SIG-M5 (cell line): ENCODE data around the gene NPAS2.

Experiments used
- DNase-seq: peaks from one replicate; lab custom pipeline; 2025; lab: John Stamatoyannopoulos, UW

Gene NPAS2

DNA sequence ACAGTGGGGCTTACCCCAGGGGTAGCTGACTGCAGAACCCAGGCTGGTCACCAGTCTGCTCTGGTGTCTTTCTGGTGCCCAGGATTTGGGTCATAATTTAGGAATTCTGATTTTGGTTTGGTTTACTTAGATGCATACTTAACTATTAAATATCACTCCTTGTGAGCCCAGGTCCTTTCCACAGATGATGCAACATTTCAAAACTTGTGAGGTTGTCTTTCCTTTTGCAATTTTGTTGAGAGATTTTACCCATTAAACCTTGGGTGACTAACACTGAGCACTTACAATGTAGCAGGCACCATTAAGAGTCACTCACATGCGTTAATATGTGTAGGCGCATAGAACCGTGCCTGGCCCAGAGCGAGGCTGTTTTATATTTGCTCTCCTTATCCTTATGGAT, 120.3 kb downstream of the NPAS2 start:
- DNase-seq, result no peak

DNA sequence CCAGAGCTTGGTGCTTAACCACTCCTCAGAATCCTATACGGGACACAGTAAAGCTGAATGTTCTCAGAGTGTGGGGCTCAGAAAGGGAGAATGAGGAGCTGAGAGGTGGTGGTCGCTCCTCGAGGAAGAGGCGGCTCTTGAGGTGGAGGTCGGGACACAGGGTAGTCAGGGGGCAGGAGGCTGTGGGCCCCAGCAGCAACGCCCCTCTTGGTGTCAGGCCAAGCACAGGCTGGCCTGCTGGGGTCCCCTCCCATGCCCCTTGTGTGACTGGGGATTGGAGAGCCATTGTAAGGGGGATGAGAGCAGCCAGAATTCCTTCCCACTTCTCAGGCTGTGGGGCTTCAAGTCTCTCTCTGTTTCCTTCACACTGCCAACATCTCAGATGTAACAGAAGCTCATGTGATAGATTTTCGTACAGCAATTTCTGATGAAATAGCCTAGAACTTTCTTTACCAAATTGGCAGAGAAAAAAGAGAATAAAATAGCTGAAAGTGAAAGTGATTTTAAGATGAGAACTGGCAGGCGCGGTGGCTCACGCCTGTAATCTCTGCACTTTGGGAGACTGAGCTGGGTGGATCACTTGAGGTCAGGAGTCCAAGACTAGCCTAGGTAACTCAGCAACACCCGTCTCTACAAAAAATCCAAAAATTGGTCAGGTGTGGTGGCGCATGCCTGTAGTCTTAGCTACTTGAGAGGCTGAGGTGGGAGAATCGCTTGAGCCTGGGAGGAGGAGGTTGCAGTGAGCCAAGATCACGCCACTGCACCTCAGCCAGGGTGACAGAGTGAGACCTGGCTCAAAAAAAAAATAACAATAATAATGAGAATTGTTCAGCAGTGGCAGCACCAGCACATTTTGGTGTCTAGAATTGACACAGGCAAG, 121.1 kb downstream of the NPAS2 start:
- no peak for DNase-seq

DNA sequence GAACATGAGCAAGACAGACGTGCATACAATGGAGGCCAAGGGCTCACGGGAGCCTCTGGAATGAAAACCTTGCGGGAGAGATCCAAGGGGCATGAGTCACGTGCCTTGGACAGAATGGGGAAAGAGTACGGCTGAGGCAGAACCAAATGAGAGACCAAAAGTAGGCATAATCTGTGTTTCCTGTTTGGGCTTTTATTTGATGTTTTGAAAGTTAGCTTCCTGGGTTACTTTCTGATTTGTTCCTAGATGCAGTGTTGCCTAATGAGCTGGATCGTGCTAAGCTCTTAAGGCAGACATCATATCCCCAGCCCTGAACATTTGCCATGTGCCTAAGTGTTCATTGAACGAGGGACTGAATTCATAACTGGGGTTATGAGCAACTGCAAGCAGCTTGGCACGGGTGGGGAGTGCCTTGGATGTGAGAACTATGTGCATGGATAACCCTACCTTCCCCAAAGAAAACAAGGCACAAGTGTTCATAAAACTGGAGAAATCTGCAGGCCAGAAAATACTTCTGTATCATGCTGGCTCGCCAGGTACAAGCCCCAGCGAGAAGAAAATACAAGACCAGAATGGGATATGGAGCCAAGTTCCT, 121.8 kb downstream of the NPAS2 start:
- no peak for DNase-seq

DNA sequence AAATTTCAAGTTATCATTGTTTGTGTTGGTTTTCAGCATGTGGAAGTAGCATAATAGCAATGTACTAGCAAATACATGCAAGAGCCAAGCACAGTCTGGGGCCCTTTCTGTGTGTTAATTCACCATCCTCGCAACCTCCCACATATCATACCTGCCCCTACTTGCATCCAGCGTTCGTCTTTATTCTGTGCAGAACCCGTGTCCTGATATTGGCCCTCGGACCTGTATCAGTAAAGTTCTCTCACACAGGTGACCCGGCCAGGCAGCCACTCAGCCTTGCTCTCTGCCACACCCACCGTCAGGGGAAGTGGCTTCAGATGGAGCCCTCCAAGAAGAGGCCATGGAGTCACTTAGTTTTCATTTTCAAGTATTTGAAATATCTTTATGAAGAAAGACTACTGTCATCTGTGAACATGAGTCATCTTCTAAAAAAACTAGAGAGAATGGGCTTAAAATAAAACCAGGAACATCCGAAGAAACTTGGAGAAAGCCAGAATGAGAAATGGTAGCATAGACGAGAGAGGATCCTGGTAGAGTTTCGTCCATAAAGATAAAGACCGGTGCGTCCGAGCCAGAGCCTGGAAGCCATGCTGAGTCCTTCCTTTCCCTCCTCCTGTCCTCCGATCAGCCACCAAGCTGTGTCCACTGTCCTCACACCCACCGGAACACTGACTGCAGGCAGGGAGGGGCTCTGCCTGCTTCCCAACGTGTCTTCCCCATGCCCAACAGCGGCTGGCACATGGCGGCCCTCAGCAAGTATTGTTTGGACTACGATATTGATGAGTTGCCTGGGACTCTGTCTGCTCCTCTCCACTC, 124.9 kb downstream of the NPAS2 start:
- no peak for DNase-seq

DNA sequence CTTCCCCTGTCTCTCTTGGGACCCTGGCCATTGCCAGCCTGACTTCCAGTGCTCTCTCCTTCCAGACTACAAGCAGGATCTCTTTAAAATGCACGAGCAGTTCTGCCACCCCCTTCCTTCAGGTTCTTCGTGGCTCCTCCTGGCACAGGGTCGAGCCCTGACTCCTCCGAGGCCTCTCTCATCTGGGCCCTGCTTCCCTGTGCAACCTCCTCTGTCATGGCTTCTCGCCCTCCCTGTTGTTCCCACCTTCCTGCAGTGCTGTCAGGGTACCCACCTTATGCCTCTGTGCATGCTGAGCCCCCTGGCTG, 125.4 kb downstream of the NPAS2 start:
- no peak for DNase-seq

DNA sequence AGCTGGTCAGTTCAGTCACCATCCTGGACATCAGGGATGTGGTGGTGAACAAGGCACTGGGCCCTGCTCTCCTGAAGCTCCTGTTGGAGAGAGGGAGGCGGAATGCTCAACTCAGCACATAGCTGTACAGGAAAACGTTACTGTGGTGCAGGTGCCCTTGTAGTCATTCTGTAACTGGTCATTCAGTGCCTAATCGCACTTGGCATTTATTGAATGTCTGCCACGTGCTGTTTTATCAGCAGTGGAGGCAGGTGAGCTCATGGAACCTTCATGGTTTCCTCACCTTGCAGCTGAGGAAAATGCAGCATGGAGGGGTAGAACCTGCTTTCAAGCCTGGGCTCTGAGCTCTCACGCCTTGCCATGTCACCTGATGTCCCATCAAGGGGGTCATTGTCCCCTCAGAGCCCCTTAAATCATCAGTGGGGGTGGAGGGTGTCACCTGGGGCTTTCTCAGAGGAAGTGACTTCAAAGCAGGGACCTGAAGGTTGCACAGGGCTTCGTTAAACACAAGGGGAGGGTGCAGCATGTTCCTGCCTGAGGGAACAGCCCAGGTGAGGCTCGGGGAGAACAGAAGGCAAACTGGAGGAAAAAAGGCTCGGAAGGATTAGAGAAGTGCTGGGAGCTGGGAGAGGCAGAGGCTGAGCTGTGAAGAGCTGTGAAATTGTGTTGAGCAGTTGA, 126.1 kb downstream of the NPAS2 start:
- DNase-seq, result no peak

DNA sequence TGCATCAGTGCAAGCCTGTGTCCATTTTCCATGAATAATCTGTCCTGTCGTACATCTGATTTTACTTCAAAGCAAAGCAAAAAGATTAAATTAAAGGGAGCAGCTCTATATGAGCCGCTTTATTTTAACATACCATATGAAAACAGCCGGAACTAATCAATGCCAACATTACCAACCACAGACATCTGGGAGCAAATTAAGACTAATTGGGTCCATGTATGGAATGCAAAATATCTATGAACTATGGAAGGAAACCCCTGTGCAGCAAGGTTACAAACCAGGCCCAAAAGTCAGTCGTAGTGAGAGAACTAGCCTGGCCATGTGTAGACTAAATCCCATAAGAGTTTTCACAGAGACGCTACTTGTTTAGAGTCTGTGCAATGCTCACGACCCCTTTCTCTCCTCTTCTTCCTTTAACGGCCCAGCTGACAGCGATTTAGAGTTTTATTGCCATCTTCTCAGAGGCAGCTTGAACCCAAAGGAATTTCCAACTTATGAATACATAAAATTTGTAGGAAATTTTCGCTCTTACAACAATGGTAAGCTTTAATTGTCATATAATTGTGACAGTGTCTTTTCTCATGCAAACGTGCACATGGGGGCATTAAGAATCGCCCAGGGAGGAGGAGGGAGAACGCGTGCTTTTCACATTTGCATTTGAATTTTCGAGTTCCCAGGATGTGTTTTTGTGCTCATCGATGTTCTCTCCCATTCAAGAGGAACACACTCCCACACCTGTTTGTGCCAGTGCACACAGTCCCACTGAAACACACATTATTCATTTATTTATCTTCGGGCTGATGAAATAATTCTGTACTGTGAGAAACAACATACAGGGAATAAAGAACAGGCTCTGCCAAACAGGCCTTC, 129.2 kb downstream of the NPAS2 start:
- no peak for DNase-seq

DNA sequence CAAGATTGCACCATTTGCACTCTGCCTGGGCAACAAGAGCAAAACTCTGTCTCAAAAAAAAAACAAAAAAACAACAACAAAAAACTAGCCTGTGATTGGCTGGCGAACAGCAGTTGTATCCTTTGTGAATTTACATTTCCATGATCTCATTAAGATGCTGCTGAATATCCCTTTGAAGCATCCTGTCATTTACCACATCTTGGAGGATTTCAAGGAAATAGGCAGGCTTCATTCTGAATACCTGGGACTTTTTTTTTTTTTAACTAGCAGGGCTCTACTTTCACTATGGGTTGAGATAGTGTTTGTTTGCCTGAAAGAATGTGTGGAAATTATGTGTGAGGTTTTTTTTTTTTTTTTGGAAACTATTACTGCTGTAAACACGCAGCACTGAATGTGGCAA, 132.6 kb downstream of the NPAS2 start:
- DNase-seq, result no peak

DNA sequence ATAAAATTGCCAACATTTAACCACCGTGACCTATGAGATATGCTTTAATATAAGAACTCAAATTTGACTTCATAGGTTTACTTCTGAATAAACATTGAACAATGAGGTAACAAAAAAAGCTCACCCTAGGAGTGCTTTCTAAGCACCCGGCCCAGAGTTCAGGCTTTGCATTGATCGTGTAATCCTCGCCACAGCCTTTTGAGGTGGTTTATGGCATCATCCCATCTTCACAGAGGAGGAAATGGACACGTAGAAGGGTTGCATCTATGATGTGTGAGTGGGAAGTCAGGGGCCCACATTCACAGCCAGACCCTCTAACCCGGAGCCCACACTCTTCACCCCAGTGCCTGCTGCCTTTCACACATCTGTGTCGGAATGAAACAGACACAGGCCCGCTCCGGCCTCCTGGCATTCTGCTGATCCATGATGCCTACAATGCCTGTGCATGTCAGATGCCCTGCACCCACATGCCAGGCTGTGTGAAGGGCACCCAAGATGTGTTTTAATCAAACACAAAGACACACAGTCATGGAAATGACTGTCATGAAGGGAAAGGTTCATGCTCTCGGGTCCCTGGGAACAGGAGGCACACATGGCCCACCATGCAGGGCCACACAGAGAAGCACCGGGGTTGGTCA, 133.6 kb downstream of the NPAS2 start:
- no peak for DNase-seq

DNA sequence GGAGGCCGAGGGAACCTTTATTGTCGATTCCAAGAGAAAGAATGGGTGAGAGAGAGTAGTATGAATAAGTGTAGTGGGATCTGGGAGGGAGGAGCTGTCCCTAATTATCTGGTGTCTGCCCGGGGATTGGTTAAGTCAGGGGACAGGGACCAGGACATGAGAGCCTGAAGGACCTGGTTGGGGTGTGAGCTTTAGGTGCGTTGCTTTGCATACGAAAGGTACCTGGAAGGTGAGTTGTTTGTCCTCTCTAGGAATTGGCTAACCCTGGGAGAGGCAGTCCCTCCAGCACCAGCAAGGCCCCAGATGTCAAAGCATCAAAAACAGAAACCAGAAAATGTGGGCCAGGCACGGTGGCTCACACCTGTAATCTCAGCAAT, 134.1 kb downstream of the NPAS2 start:
- no peak for DNase-seq

DNA sequence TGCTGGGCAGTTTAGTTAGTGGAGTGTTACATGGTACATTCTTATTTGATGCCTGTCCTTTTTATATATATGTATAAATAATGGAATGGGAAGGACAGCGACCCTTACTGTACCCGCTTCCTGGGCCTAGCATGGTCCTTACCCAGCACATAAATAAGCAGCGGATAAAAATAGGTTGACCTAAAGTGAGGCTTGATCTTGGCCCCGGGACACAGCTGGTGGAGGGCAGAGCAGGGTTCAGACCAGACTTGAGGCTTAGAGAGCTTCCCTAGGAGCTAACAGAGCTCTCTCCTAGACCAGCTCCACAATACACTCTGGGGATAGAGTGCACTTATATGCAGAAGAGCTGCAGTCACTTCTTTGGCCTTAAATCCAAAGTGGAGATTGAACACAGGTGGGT, 135.3 kb downstream of the NPAS2 start:
- no peak for DNase-seq

DNA sequence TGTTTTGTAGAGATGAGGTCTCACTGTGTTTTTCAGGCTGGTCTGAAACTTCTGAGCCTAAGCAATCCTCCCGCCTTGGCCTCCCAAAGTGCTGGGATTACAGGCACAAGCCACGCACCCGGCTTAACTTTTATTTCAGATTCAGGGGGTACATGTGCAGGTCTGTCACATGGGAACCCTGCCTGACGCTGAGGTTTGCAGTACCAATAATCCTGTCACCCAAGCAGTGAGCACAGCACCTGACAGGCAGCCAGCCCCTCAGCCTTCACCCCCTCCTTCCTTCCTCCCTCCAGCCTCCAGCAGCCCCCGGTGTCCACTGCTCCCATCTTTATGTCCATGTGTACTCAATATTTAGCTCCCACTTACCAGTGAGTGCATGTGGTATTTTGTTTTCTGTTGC, 136.1 kb downstream of the NPAS2 start:
- DNase-seq, result no peak

DNA sequence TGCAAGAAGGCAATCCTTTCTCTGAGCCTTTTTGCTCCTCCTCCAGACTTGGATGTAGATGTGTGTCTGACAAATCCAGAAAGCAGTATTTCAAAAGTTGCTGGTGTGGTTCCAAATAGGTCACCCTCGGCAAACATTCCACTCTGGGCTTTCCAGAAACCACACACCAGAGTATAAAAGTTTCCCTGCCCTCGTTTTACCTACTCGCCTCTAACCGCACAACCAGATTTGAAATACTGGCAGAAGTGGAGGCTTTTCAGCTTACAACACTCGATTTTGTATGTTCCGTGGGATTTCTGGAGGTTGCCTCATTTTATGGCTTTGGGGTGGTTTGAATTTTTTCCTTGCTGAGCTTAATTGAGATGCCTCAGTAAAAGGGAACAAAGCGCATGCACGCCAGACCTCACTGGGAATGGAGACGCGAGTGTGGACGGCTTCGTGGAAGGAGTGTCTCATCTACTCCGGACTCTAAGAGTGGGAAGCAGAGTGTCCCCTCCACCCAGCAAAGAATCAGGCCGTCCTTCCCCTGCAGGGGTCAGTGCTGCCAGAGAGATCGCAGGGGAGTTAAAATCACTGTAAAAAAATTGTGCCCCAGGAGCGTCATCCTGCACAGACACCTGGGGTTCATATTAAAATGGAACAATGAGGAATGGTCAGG, 138.2 kb downstream of the NPAS2 start:
- no peak for DNase-seq

DNA sequence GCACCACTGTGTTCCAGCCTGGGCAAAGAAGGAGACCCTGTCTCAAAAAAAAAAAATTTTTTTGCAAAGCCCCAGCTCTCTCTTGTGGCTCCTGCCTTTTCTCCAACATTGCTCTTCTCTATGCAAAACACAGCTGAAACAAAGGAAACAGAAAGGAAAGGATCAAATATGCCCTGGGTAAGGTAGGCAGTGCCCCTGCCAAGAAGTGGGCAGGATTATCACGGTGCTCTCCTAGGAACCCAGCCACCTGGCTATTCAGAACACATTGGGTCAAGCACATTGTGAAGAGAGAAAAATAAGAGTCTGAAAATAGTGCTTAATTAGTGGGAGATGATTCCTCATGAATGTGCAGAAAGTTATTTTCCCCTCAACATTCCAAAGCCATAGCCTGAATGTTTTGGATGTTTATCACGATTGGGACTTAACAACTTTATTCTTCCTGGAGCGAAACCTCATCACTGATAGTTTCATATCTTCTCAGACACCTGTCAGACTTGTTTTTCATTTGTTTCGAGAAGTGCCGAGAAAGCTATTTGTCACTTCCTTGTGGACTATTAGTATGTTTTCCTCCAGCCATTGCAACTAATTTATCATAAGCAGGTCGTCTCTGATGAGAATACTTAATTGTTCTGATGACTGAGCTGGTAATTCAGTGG, 139.4 kb downstream of the NPAS2 start:
- no peak for DNase-seq

DNA sequence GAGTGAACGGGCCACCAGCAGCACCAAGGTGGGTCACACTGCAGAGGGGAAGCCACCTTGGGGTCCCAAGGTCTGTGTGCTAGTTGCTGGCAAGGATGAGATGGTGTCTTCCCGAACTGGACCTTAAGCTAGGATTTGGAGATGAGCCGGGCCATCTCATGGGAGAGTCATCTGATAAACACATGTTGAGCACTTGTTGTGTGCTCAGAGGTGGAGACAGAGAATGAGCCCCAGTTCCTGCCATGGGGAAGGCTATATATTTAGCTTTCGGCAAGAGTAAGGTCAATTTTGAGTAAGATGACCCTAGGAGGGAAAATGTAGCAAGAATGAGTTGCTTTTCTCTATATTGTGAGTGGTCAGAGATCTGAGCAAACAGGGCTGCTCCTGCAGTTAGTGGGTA, 140.7 kb downstream of the NPAS2 start:
- no peak for DNase-seq

DNA sequence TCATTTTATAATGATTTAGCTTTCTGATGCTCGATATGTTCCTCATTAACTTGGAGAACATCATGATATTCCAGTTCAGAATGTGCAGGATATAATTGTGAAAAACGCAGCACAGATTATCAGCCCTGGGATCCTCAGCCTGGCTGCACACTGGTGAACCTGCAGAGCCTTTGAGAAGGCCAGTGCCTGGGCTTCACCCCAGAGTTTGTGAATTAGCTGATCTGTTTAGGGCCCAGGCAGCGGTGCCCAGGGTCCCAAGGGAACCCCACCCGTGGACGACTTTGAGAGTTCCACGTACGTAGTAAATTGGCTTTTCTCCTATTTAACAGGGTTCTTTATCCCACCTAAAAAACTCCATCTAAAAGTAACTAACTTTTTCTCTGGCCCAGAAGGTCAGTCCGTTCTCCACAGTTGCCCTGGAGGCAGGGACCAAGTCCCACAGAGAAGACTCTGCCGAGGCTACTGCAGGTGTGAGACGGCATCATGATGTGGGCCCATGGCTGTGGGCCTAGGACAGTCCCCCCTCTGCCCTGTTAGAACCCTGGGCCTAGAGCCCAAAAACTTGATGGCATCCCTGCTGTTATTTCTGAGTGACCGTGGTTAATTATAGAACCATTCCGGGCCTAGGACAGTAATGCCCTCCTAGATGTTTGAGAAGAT, 142.6 kb downstream of the NPAS2 start:
- no peak for DNase-seq

DNA sequence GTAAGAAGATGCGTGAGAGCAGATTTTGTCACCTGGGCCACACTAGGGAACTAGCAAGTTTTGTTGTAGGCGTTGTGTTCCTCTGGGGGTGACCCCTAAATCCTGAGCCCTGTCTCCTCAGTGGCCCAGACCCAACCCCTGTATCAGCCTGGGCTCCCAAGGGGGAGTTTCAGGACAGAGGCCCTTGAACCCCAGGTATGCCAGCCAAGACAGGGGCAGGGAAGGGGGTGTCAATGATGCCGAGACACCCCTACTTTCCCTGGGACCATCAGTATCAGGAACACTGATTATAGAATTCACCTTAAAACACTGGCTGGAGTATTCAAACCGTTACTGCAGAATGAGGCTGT, 143.1 kb downstream of the NPAS2 start:
- DNase-seq, result no peak

DNA sequence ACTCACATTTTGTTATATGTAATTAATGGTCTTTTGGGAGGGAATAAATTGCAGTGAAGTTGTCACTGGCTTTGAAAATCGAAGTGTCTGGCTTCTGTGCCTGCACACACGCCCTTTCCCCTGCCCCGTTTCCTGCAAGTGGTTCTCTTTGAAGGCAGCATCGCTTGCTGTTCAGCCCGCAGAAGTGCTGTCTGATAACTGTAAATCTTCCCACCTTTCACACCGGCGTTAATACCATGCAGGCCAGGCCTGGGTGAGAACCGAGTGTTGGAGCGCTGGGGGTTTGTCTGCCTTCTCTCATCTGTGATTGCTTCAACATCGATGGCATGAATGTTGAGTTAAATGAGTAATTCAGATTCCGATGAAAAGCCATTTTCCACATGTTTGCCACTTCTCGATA, 144.3 kb downstream of the NPAS2 start:
- DNase-seq, result no peak

DNA sequence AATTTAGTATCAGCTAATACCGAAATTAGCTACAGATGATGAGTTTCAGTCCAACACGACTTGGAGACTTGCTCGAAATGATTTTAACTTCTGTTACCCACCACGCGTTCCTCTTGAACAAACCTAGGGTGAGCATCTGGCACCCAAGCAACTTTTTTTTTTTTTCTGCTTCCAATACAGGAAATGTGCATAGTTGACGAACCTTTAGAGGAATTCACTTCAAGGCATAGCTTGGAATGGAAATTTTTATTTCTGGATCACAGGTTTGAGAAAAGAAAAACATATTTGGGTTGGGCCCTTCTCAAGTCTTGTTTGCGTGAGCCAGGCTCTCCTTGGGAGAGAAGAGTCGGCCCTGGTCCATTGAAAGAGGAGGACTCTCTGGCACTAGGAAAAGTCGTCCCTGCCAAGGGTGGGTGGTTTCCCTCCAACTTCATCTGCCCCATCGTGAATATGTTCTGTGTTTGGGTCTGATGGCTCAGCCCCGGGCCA, 144.8 kb downstream of the NPAS2 start:
- DNase-seq, result no peak
